HL-60 (cell line): ENCODE data around the gene NOXRED1.

Experiments
- CTCF ChIP-seq: IDR thresholded peaks from one replicate; pipeline ENCODE4 v1.5.1; 2011; ENCODE audit warnings: low read length, control low read depth, inconsistent platforms; ENCODE audit not compliant: insufficient read depth
- POLR2AphosphoS5 ChIP-seq: IDR thresholded peaks from 2 replicates; pipeline ENCODE4 v1.6.1; 2012; ENCODE audit warnings: low read depth

- TF ChIP-seq CTCF (no peak), POLR2AphosphoS5 (no peak)
Measured at GRCh38 chr14:77353469-77354141, 69.7 kb downstream of the NOXRED1 start.
